WTC11 (cell line): Measurements from ENCODE around the gene OSBPL6. TPM values are rescaled to one million over a fixed set of nuclear protein-coding genes. Genes with fewer than 3 reads are reported as not detected.
A peak's percentile ranks its signal among the peaks of the same experiment; 100 is the strongest.
"Not testable (repeated sequence)": the region's sequence is repeated elsewhere in the genome, so short reads cannot be mapped to it uniquely, and the experiment has no call there.

Experiments used
- ATAC-seq: fragments of 200-7000 bp; cut with Tn5 transposase; 2 replicates; pipeline ENCODE4 v1.10.0; 2021; ENCODE audit warnings: mild to moderate bottlenecking, moderate library complexity
- CTCF ChIA-PET: fragments of 300-600 bp; sonication (Branson Sonifier 250); formaldehyde crosslinking; loops from one replicate; lab custom pipeline; 2021; ENCODE audit warnings: antibody characterized with exemption; lab: Charles Lee
- POLR2A ChIA-PET: fragments of 350-600 bp; sonication (Branson Sonifier 250); formaldehyde crosslinking; loops from one replicate; lab custom pipeline; 2021; ENCODE audit warnings: antibody characterized with exemption; lab: Charles Lee
- DNase-seq: peaks from one replicate; pipeline ENCODE4 v3.0.0; 2021; ENCODE audit warnings: low spot score
- H3K27ac Mint-ChIP-seq: 2 replicates; pipeline ENCODE4 v1.8.0; 2021; ENCODE audit warnings: mixed read lengths
- H3K27me3 Mint-ChIP-seq: 2 replicates; pipeline ENCODE4 v1.8.0; 2021; ENCODE audit warnings: low read depth, mild to moderate bottlenecking, moderate library complexity, mixed read lengths
- H3K36me3 Mint-ChIP-seq: 2 replicates; pipeline ENCODE4 v1.8.0; 2021; ENCODE audit warnings: mixed read lengths
- H3K4me1 Mint-ChIP-seq: 2 replicates; pipeline ENCODE4 v1.8.0; 2022; ENCODE audit warnings: mixed read lengths
- H3K4me3 Mint-ChIP-seq: 2 replicates; pipeline ENCODE4 v1.8.0; 2021; ENCODE audit warnings: mild to moderate bottlenecking, moderate library complexity, mixed read lengths
- H3K9me3 Mint-ChIP-seq: 2 replicates; pipeline ENCODE4 v1.8.0; 2021; ENCODE audit warnings: mixed read lengths
- ATF2 ChIP-seq: sonication (generic); formaldehyde crosslinking; IDR thresholded peaks from 2 replicates; pipeline ENCODE4 v1.8.1; 2022; ENCODE audit warnings: low read depth, missing genetic modification reagents, borderline replicate concordance
- ATF6 ChIP-seq: sonication (generic); formaldehyde crosslinking; IDR thresholded peaks from 2 replicates; pipeline ENCODE4 v1.8.1; 2023; ENCODE audit warnings: mild to moderate bottlenecking, missing genetic modification reagents
- CREM ChIP-seq: sonication (generic); formaldehyde crosslinking; IDR thresholded peaks from 2 replicates; pipeline ENCODE4 v1.8.1; 2022; ENCODE audit warnings: mild to moderate bottlenecking, missing genetic modification reagents, moderate library complexity
- CTCF ChIP-seq: fragments of 200-600 bp; IDR thresholded peaks from 2 replicates; pipeline ENCODE4 v1.8.0; 2022; ENCODE audit warnings: antibody characterized with exemption
- FOXP1 ChIP-seq: sonication (generic); formaldehyde crosslinking; IDR thresholded peaks from 2 replicates; pipeline ENCODE4 v1.8.0; 2022; ENCODE audit warnings: missing genetic modification reagents, mild to moderate bottlenecking, moderate library complexity, borderline replicate concordance
- HMGA2 ChIP-seq: fragments of 250-450 bp; sonication (Bioruptor Pico); IDR thresholded peaks from 2 replicates; pipeline ENCODE4 v1.4.0; 2021; ENCODE audit warnings: mild to moderate bottlenecking, moderate library complexity
- KAT7 ChIP-seq: sonication (generic); formaldehyde crosslinking; IDR thresholded peaks from 2 replicates; pipeline ENCODE4 v1.8.1; 2023; ENCODE audit warnings: missing genetic modification reagents, mild to moderate bottlenecking, borderline replicate concordance
- MAX ChIP-seq: sonication (generic); formaldehyde crosslinking; IDR thresholded peaks from 2 replicates; pipeline ENCODE4 v1.8.0; 2022; ENCODE audit warnings: mild to moderate bottlenecking, missing genetic modification reagents
- NFATC4 ChIP-seq: fragments of 250-450 bp; sonication (Bioruptor Pico); IDR thresholded peaks from 2 replicates; pipeline ENCODE4 v1.9.0; 2021; ENCODE audit warnings: mild to moderate bottlenecking
- NFE2L1 ChIP-seq: sonication (generic); formaldehyde crosslinking; IDR thresholded peaks from 2 replicates; pipeline ENCODE4 v1.8.1; 2023; ENCODE audit warnings: missing genetic modification reagents
- NFYB ChIP-seq: sonication (generic); formaldehyde crosslinking; conservative IDR thresholded peaks from 2 replicates; pipeline ENCODE4 v1.8.0; 2022; ENCODE audit warnings: low read depth, missing genetic modification reagents
- PRRX2 ChIP-seq: fragments of 250-450 bp; sonication (Bioruptor Pico); IDR thresholded peaks from 2 replicates; pipeline ENCODE4 v1.8.0; 2021; ENCODE audit warnings: mild to moderate bottlenecking
- RORB ChIP-seq: fragments of 250-450 bp; sonication (Bioruptor Pico); IDR thresholded peaks from 2 replicates; pipeline ENCODE4 v1.9.0; 2021; ENCODE audit warnings: mild to moderate bottlenecking
- SOX15 ChIP-seq: fragments of 250-450 bp; sonication (Bioruptor Pico); IDR thresholded peaks from 2 replicates; pipeline ENCODE4 v1.9.0; 2021; ENCODE audit warnings: mild to moderate bottlenecking
- SP1 ChIP-seq: sonication (generic); formaldehyde crosslinking; conservative IDR thresholded peaks from 2 replicates; pipeline ENCODE4 v1.8.1; 2022; ENCODE audit warnings: missing genetic modification reagents
- ZMAT4 ChIP-seq: fragments of 250-450 bp; sonication (Bioruptor Pico); IDR thresholded peaks from 2 replicates; pipeline ENCODE4 v1.9.0; 2021; ENCODE audit warnings: mild to moderate bottlenecking
- ZNF121 ChIP-seq: sonication (generic); formaldehyde crosslinking; IDR thresholded peaks from 2 replicates; pipeline ENCODE4 v1.8.0; 2023; ENCODE audit warnings: missing genetic modification reagents
- ZNF232 ChIP-seq: sonication (generic); formaldehyde crosslinking; IDR thresholded peaks from 2 replicates; pipeline ENCODE4 v1.8.0; 2022; ENCODE audit warnings: mild to moderate bottlenecking, missing genetic modification reagents
- total RNA-seq: library from RNA; stranded (reverse); gene quantifications from 3 replicates; pipeline ENCODE4 v1.2.3, GENCODE V29; 2021

Gene OSBPL6
- total RNA-seq, 1 experiment from 2014 or later: 9.2 TPM

DNA sequence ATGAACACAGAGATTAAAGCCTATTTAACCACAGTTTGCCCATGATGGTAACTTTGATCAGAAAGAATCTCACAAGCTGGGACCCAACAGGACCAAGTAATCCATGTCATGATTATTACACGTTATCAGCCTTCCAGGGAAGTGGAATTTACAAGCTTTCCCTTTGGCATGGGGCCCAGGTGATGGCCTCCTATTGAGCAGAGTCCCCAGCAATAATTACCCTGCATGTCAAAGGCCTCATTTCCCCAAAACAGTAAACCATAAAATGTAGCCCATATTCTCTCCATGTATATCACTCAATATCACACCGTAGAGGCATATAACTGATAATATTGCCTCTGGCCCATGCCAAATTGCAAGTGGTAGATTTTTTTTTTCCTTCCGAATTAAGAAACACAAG, 217.7 kb downstream of the OSBPL6 start (continued):
- TF ChIP-seq ATF2 (CRISPR knock-in tag) (no peak), ZMAT4 (CRISPR knock-in tag) (no peak), SOX15 (CRISPR knock-in tag) (no peak), ZNF232 (CRISPR knock-in tag) (no peak), RORB (no peak), SP1 (no peak)

DNA sequence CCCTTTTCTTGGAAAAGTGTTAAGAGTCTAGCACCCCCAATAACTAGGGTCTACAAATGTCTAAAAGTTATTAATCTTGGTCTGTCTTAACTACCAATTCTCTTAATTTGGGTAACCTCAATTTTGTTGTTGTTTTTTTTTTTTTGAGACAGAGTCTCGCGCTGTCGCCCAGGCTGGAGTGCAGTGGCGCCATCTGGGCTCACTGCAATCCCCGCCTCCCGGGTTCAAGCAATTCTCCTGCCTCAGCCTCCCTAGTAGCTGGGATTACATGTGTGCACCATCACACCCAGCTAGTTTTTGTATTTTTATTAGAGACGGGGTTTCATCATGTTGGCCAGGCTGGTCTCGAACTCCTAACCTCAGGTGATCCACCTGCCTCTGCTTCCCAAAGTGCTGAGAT, 218.1 kb downstream of the OSBPL6 start:
- CTCF ChIA-PET: interaction anchor here (2.7 kb wide), 1 partner anchor 301 kb away, joined by 55 read pairs; the partner anchor contains the start of gene RBM45
- Mint-ChIP-seq H3K4me3 (peak overlapping the region; percentile 77), H3K4me1 (peaks cover 13% of the 10 kb centered on the region)
- not testable (repeated sequence) for H3K9me3 Mint-ChIP-seq, ATAC-seq, DNase-seq, H3K27ac Mint-ChIP-seq, H3K36me3 Mint-ChIP-seq, H3K27me3 Mint-ChIP-seq
- POLR2A ChIA-PET: interaction anchor here (0.7 to 1.5 kb wide), 3 partner anchors 130 to 1280 kb away, joined by 3 to 6 read pairs (median 3); no protein-coding TSS in a partner anchor

GRCh38 chr2:178413472-178414265, 219.4 kb downstream of the OSBPL6 start:
- Mint-ChIP-seq H3K27ac (peak overlapping the region; percentile 76), H3K4me1 (peaks cover 13% of the 10 kb centered on the region), H3K36me3 (no peaks in the 10 kb centered on the region), H3K9me3 (no peaks in the 10 kb centered on the region), H3K27me3 (peaks cover 9% of the 10 kb centered on the region; the same call in 1 of the 2 replicates), H3K4me3 (peak overlapping the region; percentile 77)
- ATAC-seq (peak; percentile 87), DNase-seq (peak; percentile 74)
- ChIA-PET CTCF (interaction anchor here (1.1 to 2.7 kb wide), 18 partner anchors 9 to 338 kb away, joined by 3 to 55 read pairs (median 5); partner anchors contain the start of genes PJVK, PRKRA and RBM45), POLR2A (interaction anchor here (0.7 to 2.0 kb wide), 6 partner anchors 22 to 344 kb away, joined by 3 to 20 read pairs (median 4); partner anchors contain the start of genes PJVK, PRKRA and RBM45)
- TF ChIP-seq CREM (CRISPR knock-in tag) (peak; percentile 81), NFATC4 (CRISPR knock-in tag) (no peak), NFYB (no peak), MAX (CRISPR knock-in tag) (peak; percentile 38; the same call in 1 of the 2 replicates), KAT7 (CRISPR knock-in tag) (no peak), PRRX2 (CRISPR knock-in tag) (no peak), ATF6 (CRISPR knock-in tag) (no peak), HMGA2 (CRISPR knock-in tag) (no peak), CTCF (no peak), NFE2L1 (CRISPR knock-in tag) (no peak), FOXP1 (CRISPR knock-in tag) (no peak; the same call in 1 of the 2 replicates), ZNF121 (no peak)
